ENCODE results near the gene SLC5A11.

The SLC5A11 gene

DNA sequence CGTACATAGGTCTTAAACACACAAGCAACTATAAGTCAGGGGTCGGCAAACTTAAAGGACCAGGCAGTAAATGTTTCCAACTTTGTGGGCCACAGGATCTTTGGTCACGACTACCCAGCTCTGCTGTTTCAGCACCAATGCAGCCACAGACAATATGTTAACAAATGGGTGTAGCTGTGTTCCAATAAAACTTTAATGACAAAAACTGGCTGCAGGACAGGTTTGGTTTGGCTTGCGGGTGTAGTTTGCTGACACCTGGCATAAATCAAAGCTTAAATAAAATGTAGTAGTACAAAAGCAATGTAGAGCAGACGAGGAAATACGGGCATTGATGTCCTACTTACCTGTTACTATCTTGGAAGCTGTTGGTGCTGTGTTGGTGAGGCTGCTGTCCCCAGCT is 84.7 kb downstream of the SLC5A11 start:
- TF ChIP-seq POLR2AphosphoS5 (IDR thresholded peaks at IDR 0.05; ENCODE audit: low read depth, low read length), result no peak
- TF ChIP-seq POLR2A (IDR thresholded peaks at IDR 0.05; ENCODE audit: low read depth, low read length), result no peak
- no peak for TF ChIP-seq TAF1 (IDR thresholded peaks at IDR 0.05; ENCODE audit: borderline replicate concordance, low read depth, low read length)
- FAIRE-seq (no peak), DNase-seq (ENCODE audit: insufficient read length) (no peak)

DNA sequence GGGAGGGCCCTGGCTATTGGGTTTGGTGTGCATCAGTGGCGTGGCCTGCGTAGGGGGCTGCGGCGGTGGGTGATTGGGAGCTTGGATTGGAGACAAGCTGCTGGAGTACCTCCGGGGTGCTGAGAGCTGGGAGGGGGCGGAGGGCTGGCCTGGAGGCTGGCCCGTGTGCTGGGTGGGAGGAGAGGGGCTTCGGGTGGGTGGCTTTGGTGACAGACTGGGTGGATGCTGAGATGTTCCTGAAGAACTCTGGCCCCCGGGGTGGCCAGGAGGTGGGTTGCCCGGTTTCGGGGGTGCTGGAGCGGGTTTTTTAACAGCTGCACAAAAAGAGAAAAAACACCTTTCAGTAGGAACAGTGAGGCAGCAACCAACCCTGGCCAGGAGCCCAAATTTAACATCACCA is 85.3 kb downstream of the SLC5A11 start:
- FAIRE-seq, result no peak
- TF ChIP-seq TAF1 (IDR thresholded peaks at IDR 0.05; ENCODE audit: borderline replicate concordance, low read depth, low read length) (no peak), POLR2AphosphoS5 (IDR thresholded peaks at IDR 0.05; ENCODE audit: low read depth, low read length) (no peak), POLR2A (IDR thresholded peaks at IDR 0.05; ENCODE audit: low read depth, low read length) (no peak)
- DNase-seq (ENCODE audit: insufficient read length), result no peak

DNA sequence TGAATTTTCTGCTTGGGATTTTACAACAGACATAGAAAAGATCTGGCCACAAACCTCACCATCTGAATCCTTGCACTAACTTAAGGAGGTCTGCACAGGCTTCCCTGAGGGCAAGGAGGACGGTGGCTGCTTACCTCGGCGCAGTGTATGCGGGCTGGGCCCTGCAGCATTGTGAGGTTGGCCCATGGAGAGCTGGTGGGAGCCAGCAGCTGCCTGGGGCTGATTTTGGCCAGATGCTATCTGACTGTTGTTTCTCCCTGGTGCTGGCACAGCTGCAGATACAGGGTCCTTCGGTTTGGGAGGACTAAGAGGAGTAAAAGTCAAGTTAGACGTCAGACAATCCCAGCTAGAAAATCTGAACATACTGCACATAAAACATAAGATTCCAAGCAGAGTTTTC is 89.6 kb downstream of the SLC5A11 start:
- DNase-seq (ENCODE audit: insufficient read length) (no peak), FAIRE-seq (no peak)
- no peak for TF ChIP-seq POLR2AphosphoS5 (IDR thresholded peaks at IDR 0.05; ENCODE audit: low read depth, low read length)
- TF ChIP-seq POLR2A (IDR thresholded peaks at IDR 0.05; ENCODE audit: low read depth, low read length), result no peak
- TF ChIP-seq TAF1 (IDR thresholded peaks at IDR 0.05; ENCODE audit: borderline replicate concordance, low read depth, low read length), result no peak

DNA sequence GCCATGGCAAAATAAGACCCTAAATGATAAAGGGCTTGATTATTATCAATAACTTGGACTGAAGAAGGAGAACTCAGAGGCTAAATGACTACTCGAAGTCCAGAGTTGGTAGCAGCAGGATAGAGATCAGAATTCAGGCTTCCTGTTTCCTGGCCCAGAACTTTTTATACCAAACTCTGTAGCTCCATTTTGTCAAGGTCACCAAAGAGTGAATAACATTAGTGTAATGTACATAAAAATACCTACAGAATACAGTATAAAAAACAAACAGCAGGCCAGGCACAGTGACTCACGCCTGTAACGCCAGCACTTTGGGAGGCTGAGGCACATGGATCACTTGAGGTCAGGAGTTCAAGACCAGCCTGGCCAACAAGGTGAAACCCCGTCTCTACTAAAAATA is 90.4 kb downstream of the SLC5A11 start:
- DNase-seq (ENCODE audit: insufficient read length) (no peak), FAIRE-seq (no peak)
- no peak for TF ChIP-seq POLR2AphosphoS5 (IDR thresholded peaks at IDR 0.05; ENCODE audit: low read depth, low read length)
- no peak for TF ChIP-seq POLR2A (IDR thresholded peaks at IDR 0.05; ENCODE audit: low read depth, low read length)
- no peak for TF ChIP-seq TAF1 (IDR thresholded peaks at IDR 0.05; ENCODE audit: borderline replicate concordance, low read depth, low read length)

DNA sequence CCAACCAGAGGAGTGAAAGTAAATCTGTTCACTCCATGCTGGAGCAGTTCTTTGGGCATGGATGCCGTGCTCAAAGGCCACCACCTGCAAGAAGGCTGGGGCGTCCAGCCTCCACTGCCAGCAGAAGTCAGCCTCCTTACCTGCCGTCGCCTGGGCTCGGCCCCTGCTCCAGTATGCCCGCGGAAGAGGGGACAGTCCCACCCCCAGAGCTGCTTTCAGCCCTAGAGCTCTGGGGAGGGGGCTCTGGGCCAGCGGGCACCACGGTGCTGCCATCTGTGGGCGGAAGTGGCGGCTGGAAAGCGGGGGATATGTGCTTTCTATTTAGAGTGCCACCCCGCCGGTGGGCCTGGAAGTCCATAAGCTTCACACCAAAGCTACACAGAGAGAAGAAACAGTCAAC is 93.5 kb downstream of the SLC5A11 start:
- DNase-seq (ENCODE audit: insufficient read length) (no peak), FAIRE-seq (no peak)
- TF ChIP-seq POLR2AphosphoS5 (IDR thresholded peaks at IDR 0.05; ENCODE audit: low read depth, low read length) (no peak), TAF1 (IDR thresholded peaks at IDR 0.05; ENCODE audit: borderline replicate concordance, low read depth, low read length) (no peak), POLR2A (IDR thresholded peaks at IDR 0.05; ENCODE audit: low read depth, low read length) (no peak)

DNA sequence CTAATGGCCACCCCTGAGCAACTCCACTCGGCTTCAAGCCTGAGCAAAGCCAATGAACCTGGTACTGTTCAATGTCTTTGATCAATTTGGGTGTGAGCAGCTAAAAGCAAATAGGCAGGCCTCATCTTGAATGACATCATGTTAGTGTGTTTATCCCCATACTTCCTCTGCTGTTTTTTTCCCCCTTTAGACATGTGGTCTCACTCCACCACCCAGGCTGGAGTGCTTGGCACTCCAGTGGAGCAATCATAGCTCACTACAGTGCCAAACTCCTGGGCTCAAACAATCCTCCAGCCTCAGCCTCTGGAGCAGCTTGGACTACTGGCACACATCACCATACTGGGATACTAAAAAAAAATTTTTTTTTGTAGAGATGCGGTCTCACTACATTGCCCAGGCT is 94.0 kb downstream of the SLC5A11 start:
- TF ChIP-seq POLR2AphosphoS5 (IDR thresholded peaks at IDR 0.05; ENCODE audit: low read depth, low read length) (no peak), POLR2A (IDR thresholded peaks at IDR 0.05; ENCODE audit: low read depth, low read length) (no peak), TAF1 (IDR thresholded peaks at IDR 0.05; ENCODE audit: borderline replicate concordance, low read depth, low read length) (no peak)
- FAIRE-seq, result no peak
- DNase-seq (ENCODE audit: insufficient read length), result no peak

DNA sequence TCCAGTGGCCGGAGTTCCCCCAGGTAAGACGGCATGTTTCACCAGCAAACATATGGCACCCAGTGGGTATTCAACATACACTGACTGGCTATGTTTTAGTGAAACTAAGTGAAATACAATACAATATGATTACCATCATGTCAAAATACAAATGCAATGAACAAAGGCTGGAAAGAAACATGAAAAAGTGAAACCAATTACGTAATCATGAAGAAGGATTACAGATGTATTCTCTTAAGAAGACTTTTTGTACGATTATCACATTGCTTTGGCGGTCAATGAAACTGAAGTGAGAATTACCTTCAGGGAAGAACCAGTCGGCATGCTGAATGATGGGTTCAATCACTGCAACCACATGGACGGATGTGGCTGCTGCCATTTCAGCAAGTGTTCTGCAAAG is 97.7 kb downstream of the SLC5A11 start:
- FAIRE-seq (no peak), DNase-seq (ENCODE audit: insufficient read length) (no peak)
- TF ChIP-seq POLR2AphosphoS5 (IDR thresholded peaks at IDR 0.05; ENCODE audit: low read depth, low read length), result no peak
- no peak for TF ChIP-seq TAF1 (IDR thresholded peaks at IDR 0.05; ENCODE audit: borderline replicate concordance, low read depth, low read length)
- no peak for TF ChIP-seq POLR2A (IDR thresholded peaks at IDR 0.05; ENCODE audit: low read depth, low read length)

DNA sequence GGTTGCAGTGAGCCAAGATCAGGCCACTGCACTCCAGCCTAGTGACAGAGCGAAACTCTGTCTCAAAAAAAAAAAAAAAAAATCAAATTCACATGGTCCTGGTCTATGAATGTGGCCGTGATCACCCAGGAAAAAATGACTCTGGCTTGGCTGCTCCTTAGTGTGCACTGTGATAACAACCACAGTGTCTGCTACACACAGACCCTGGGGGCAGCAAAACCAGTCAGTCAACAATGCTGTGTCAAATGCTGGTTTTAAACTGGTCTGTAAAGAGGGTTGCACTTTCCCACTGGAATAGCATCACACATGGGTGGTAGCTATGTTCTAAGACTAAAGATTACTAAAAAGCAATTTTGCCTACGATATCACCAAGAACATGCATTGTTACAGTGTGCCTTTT is 98.4 kb downstream of the SLC5A11 start:
- no peak for DNase-seq (ENCODE audit: insufficient read length)
- no peak for TF ChIP-seq POLR2AphosphoS5 (IDR thresholded peaks at IDR 0.05; ENCODE audit: low read depth, low read length)
- no peak for TF ChIP-seq TAF1 (IDR thresholded peaks at IDR 0.05; ENCODE audit: borderline replicate concordance, low read depth, low read length)
- TF ChIP-seq POLR2A (IDR thresholded peaks at IDR 0.05; ENCODE audit: low read depth, low read length), result no peak
- no peak for FAIRE-seq

DNA sequence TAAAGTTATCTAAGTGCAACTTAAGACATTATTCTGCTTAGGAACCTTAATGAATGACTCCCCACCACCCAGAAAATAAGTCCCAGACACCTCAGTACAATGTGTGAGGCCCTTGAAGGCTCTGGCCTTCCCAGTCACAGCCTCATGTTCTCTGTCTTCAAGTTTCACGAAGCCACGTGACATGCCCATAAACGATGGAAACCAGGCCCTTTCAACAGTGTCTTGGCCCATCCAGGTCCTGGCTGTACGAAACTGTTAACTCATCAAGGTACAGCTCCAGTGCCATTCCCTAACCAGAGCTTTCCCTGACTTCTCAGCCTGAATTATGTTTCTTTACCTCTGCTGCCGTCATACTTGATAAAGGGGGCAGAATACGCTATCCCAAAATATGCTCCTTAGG is 100.4 kb downstream of the SLC5A11 start:
- no peak for FAIRE-seq
- TF ChIP-seq POLR2AphosphoS5 (IDR thresholded peaks at IDR 0.05; ENCODE audit: low read depth, low read length) (no peak), TAF1 (IDR thresholded peaks at IDR 0.05; ENCODE audit: borderline replicate concordance, low read depth, low read length) (no peak), POLR2A (IDR thresholded peaks at IDR 0.05; ENCODE audit: low read depth, low read length) (no peak)
- DNase-seq (ENCODE audit: insufficient read length), result no peak

DNA sequence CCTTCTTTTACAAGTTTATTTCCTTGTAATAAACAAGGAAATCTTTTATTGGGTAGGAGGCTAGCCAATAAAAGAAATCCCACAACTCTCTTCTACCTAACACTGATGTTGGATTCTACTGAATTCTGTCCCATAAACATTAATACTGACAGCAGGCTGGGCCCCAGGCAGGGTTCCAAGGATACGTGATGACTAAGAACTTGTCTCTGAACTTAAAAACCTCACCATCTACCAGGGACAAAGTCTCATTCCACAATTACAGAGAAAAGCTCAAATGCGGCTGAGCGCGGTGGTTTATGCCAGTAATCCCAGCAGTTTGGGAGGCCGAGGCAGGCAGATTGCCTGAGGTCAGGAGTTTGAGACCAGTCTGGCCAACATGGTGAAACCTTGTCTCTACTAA is 104.5 kb downstream of the SLC5A11 start:
- TF ChIP-seq TAF1 (IDR thresholded peaks at IDR 0.05; ENCODE audit: borderline replicate concordance, low read depth, low read length) (no peak), POLR2A (IDR thresholded peaks at IDR 0.05; ENCODE audit: low read depth, low read length) (no peak), POLR2AphosphoS5 (IDR thresholded peaks at IDR 0.05; ENCODE audit: low read depth, low read length) (no peak)
- FAIRE-seq, result no peak
- no peak for DNase-seq (ENCODE audit: insufficient read length)

DNA sequence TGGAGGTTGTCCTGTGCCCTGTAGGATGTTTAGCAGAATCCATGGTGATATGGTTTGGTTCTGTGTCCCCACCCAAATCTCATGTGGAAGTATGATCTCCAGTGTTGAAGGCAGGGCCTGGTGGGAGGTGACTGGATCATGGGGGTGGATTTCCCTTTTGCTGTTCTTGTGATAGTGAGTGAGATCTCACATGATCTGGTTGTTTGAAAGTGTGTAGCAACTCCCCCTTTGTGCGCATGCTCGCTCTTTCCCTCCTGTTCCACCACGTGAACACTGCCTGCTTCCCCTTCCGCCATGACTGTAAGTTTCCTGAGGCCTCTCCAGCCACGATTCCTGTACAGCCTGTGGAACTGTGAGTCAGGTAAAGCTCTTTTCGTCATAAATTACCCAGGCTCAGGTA is 107.5 kb downstream of the SLC5A11 start:
- TF ChIP-seq POLR2AphosphoS5 (IDR thresholded peaks at IDR 0.05; ENCODE audit: low read depth, low read length) (no peak), TAF1 (IDR thresholded peaks at IDR 0.05; ENCODE audit: borderline replicate concordance, low read depth, low read length) (no peak), POLR2A (IDR thresholded peaks at IDR 0.05; ENCODE audit: low read depth, low read length) (no peak)
- DNase-seq (ENCODE audit: insufficient read length), result no peak
- no peak for FAIRE-seq

DNA sequence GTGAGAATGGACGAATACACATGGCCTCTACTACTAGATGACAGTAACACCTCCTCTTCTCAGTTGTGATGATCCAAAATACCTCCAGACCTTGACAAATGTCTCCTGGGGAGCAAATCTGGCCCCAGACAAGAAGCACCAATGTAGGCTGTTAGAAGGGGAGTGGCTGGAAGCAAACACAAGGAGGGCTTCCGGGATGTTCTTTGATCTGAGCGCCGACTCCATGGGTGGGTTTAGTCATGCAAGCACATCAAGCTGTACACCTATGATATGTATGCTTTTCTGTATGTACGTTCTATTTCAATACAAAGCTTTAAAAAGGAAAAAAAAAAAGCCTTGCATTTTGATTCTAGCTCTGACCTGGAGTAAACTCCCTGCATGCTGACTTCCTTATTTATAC is 108.0 kb downstream of the SLC5A11 start:
- no peak for DNase-seq (ENCODE audit: insufficient read length)
- TF ChIP-seq TAF1 (IDR thresholded peaks at IDR 0.05; ENCODE audit: borderline replicate concordance, low read depth, low read length) (no peak), POLR2AphosphoS5 (IDR thresholded peaks at IDR 0.05; ENCODE audit: low read depth, low read length) (no peak), POLR2A (IDR thresholded peaks at IDR 0.05; ENCODE audit: low read depth, low read length) (no peak)
- FAIRE-seq, result no peak

DNA sequence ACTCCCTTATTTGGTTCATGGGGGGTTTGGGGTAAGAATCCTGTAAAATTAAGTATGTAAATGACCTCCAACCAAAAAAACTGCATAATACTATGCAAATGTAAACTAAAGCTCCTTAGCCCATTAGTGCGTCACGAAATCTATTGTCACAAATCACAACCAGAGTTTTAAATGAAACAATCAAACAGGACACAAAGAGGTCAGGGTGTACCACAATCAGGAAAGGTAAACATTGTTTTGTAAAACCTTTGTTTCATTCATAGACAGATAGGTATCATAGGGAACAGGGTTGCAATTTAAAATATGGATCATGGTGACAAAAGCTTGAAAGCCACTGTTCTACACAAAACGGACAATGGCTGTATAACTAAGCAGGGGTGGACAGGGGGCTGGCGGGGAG is 108.4 kb downstream of the SLC5A11 start:
- DNase-seq (ENCODE audit: insufficient read length), result no peak
- TF ChIP-seq TAF1 (IDR thresholded peaks at IDR 0.05; ENCODE audit: borderline replicate concordance, low read depth, low read length), result no peak
- FAIRE-seq, result no peak
